OCI-LY7 (cell line): ENCODE data around the gene ZNF280D. TPM values are rescaled to one million over a fixed set of nuclear protein-coding genes. Genes with fewer than 3 reads are reported as not detected.

ENCODE experiments used
- BruUV-seq: library from RNA; stranded (reverse); fragments of 400-500 nt; replicated peaks from 2 replicates; lab custom pipeline; 2021; lab: Mats Ljungman, UMichigan
- CTCF ChIA-PET: fragments of 300-600 bp; sonication (Branson Sonifier 250); formaldehyde crosslinking; loops from one replicate; lab custom pipeline; 2022; ENCODE audit warnings: antibody characterized with exemption; ENCODE audit not compliant: unreplicated experiment; lab: Charles Lee
- POLR2A ChIA-PET: fragments of 300-600 bp; sonication (Branson Sonifier 250); formaldehyde crosslinking; loops from one replicate; lab custom pipeline; 2022; ENCODE audit warnings: antibody characterized with exemption; lab: Charles Lee
- DNase-seq: peaks from one replicate; pipeline ENCODE4 v3.0.0-alpha.2; 2015; ENCODE audit warnings: low spot score
- H2AFZ ChIP-seq: fragments of 200-600 bp; sonication (generic), shearing (Covaris generic); 2 replicates; pipeline ENCODE4 v1.6.1; 2014; ENCODE audit warnings: mild to moderate bottlenecking, antibody characterized with exemption, low read length, moderate library complexity
- H3K27ac ChIP-seq: fragments of 200-600 bp; sonication (generic); 2 replicates; pipeline ENCODE4 v1.5.1; 2014; ENCODE audit warnings: mixed run types, low read depth, mild to moderate bottlenecking, moderate library complexity, low read length, inconsistent platforms; ENCODE audit not compliant: poor library complexity, severe bottlenecking
- H3K36me3 ChIP-seq: fragments of 200-600 bp; sonication (generic); 2 replicates; pipeline ENCODE4 v1.6.1; 2014; ENCODE audit warnings: mild to moderate bottlenecking, antibody characterized with exemption, low read length, moderate library complexity, mixed read lengths; ENCODE audit not compliant: insufficient read depth
- H3K4me1 ChIP-seq: fragments of 200-600 bp; sonication (generic); 2 replicates; pipeline ENCODE4 v1.5.1; 2014; ENCODE audit warnings: mild to moderate bottlenecking, low read length; ENCODE audit not compliant: insufficient read depth, poor library complexity, severe bottlenecking
- H3K4me2 ChIP-seq: fragments of 200-600 bp; sonication (generic); 2 replicates; pipeline ENCODE4 v1.6.1; 2014; ENCODE audit warnings: mild to moderate bottlenecking, low read length
- H3K4me3 ChIP-seq: fragments of 200-600 bp; sonication (generic); 2 replicates; pipeline ENCODE4 v1.5.1; 2014; ENCODE audit warnings: mild to moderate bottlenecking, low read depth, low read length; ENCODE audit not compliant: poor library complexity, severe bottlenecking
- H3K79me2 ChIP-seq: fragments of 200-600 bp; sonication (generic); 2 replicates; pipeline ENCODE4 v1.6.1; 2016; ENCODE audit warnings: low read depth, mild to moderate bottlenecking, low read length, moderate library complexity, mixed read lengths; ENCODE audit not compliant: insufficient read depth
- H3K9me2 ChIP-seq: fragments of 200-600 bp; sonication (generic); 2 replicates; pipeline ENCODE4 v1.6.1; 2016; ENCODE audit warnings: mild to moderate bottlenecking, low read length, mixed read lengths; ENCODE audit not compliant: insufficient read depth
- H3K9me3 ChIP-seq: fragments of 200-600 bp; sonication (generic); 2 replicates; pipeline ENCODE4 v1.6.1; 2014; ENCODE audit warnings: mild to moderate bottlenecking, mixed run types, low read length, mixed read lengths
- H4K20me1 ChIP-seq: fragments of 200-600 bp; sonication (generic); 2 replicates; pipeline ENCODE4 v1.6.1; 2014; ENCODE audit warnings: mild to moderate bottlenecking, antibody characterized with exemption, low read length, moderate library complexity, mixed read lengths; ENCODE audit not compliant: insufficient read depth
- EZH2phosphoT487 ChIP-seq: fragments of 200-600 bp; sonication (generic); IDR thresholded peaks from 2 replicates; pipeline ENCODE4 v1.6.1; 2018; ENCODE audit warnings: low read depth, borderline replicate concordance, mild to moderate bottlenecking, mixed run types, antibody characterized with exemption, low read length, moderate library complexity, mixed read lengths
- intact Hi-C: fragments of 100-400 bp; cut with micrococcal nuclease; formaldehyde crosslinking; loops from one replicate; pipeline ENCODE4 v1.10.0; 2022; ENCODE audit not compliant: unreplicated experiment
- total RNA-seq, 2 experiments: library from RNA; depleted of rRNA in 1 of 2; stranded (reverse); fragments of >200 nt in 1 of 2; shearing (Covaris generic) in 1 of 2; gene quantifications; 2 replicates each; pipeline ENCODE4 v1.2.3, GENCODE V29; 2014 to 2022
- TF ChIP-seq, protein P1 (sequence below): fragments of 200-600 bp; sonication (generic); conservative IDR thresholded peaks from 2 replicates; pipeline ENCODE4 v1.5.1; 2014; ENCODE audit warnings: mild to moderate bottlenecking, antibody characterized with exemption, low read length, moderate library complexity, mixed read lengths

Gene ZNF280D
- total RNA-seq, 2 experiments from 2014 or later: 10.7 to 23.4 TPM

DNA sequence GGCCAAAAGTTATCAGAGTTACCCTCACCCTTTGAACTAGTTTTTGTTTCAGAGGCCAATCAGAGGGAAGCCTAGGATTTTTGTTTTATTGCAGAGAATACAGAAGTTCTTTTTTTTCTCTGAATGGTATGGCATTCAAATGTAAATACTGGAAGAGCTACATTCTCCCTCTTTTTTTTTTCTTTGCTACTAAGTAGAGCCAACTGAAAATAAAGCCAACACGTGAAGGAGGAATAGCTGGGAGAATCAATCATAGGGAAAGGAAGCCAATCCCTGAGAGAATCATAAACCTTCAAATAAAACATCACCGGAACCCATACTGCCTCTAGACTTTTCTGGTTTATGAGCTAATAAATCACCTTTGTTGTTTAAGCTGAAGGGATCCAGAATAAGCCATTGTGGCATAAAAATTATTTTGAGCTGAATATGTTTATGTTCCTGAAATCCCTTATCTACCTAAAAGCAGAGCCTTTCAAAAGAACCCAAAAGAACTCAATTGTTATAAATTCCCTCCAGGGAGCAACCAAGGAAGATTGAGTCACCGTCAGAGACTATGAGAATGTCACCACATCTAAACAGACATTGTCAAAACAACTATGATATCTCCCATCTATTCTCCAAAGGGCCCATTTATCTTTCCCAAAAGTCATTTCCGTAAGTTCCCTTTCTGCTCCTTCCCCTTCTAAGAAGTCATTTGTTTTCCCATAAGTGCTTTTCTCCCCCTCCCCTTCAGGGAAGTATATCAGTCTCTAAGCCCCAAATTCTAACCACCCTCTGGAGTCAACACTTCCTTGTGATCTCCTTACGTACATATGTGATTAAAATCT lies 3.8 kb upstream of the ZNF280D start:
- H2AFZ ChIP-seq: no peak overlapping the region
- H3K9me2 ChIP-seq: no peaks in the 10 kb centered on the region
- H3K4me2 ChIP-seq: no peak overlapping the region
- peaks cover 6% of the 10 kb centered on the region; the same call in 1 of the 2 replicates for H3K79me2 ChIP-seq
- no peaks in the 10 kb centered on the region; the same call in 1 of the 2 replicates for H3K36me3 ChIP-seq
- H3K4me1 ChIP-seq: peaks cover 4% of the 10 kb centered on the region
- ChIA-PET CTCF (no interaction called here), POLR2A (interaction anchor here (1.4 to 1.5 kb wide), 2 partner anchors 38 to 190 kb away, joined by 3 to 4 read pairs; no protein-coding TSS in a partner anchor)
- H3K9me3 ChIP-seq: peaks cover 12% of the 10 kb centered on the region; the same call in 1 of the 2 replicates
- no peaks in the 10 kb centered on the region for H4K20me1 ChIP-seq
- no peak for DNase-seq
- intact Hi-C loops: no loop called here
- H3K27ac ChIP-seq: no peak overlapping the region
- no peak overlapping the region for H3K4me3 ChIP-seq
- no peak for TF ChIP-seq EZH2phosphoT487
- TF ChIP-seq, protein P1, sequence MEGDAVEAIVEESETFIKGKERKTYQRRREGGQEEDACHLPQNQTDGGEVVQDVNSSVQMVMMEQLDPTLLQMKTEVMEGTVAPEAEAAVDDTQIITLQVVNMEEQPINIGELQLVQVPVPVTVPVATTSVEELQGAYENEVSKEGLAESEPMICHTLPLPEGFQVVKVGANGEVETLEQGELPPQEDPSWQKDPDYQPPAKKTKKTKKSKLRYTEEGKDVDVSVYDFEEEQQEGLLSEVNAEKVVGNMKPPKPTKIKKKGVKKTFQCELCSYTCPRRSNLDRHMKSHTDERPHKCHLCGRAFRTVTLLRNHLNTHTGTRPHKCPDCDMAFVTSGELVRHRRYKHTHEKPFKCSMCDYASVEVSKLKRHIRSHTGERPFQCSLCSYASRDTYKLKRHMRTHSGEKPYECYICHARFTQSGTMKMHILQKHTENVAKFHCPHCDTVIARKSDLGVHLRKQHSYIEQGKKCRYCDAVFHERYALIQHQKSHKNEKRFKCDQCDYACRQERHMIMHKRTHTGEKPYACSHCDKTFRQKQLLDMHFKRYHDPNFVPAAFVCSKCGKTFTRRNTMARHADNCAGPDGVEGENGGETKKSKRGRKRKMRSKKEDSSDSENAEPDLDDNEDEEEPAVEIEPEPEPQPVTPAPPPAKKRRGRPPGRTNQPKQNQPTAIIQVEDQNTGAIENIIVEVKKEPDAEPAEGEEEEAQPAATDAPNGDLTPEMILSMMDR: no peak
- BruUV-seq: no TSS peak

DNA sequence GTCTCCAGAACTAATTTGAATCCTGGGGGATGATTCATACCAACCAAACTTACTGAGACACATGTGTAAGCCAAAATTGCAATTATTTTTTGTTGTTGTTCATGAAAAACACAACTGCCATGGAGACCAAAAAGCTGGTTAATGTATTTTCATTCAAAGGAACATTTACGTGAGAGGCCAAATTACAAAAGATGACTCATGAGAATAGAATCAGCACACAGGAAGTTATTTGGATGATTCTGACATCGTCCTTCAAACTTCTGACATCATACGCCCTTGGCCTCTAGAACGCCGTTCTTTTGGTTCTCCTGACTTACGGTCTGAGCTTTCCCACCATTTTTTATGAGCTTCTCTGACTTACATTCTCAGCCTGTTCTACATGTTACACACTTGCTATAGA lies 3.0 kb upstream of the ZNF280D start:
- CTCF ChIA-PET: no interaction called here
- no peak overlapping the region for H3K4me2 ChIP-seq
- no peak overlapping the region for H3K27ac ChIP-seq
- H3K9me2 ChIP-seq: no peaks in the 10 kb centered on the region
- H3K9me3 ChIP-seq: peaks cover 12% of the 10 kb centered on the region; the same call in 1 of the 2 replicates
- no peak overlapping the region for H2AFZ ChIP-seq
- H3K79me2 ChIP-seq: peaks cover 14% of the 10 kb centered on the region
- no peaks in the 10 kb centered on the region; the same call in 1 of the 2 replicates for H3K36me3 ChIP-seq
- DNase-seq: no peak
- peaks cover 11% of the 10 kb centered on the region for H3K4me1 ChIP-seq
- TF ChIP-seq, protein P1: no peak
- no peak for TF ChIP-seq EZH2phosphoT487
- no peaks in the 10 kb centered on the region for H4K20me1 ChIP-seq
- intact Hi-C loops: no loop called here
- no TSS peak for BruUV-seq
- no peak overlapping the region for H3K4me3 ChIP-seq
- POLR2A ChIA-PET: interaction anchor here (1.4 to 1.5 kb wide), 2 partner anchors 38 to 190 kb away, joined by 3 to 4 read pairs; no protein-coding TSS in a partner anchor
